Muscle of arm (tissue), 12 donors: ENCODE data around the gene CRYGS. TPM values are rescaled to one million over a fixed set of nuclear protein-coding genes. Genes with fewer than 3 reads are reported as not detected.
A peak's percentile ranks its signal among the peaks of the same experiment; 100 is the strongest.
"Not testable (repeated sequence)": the region's sequence is repeated elsewhere in the genome, so short reads cannot be mapped to it uniquely, and the experiment has no call there.

Experiments
- DNase-seq: peaks from one replicate; pipeline ENCODE4 v3.0.0-alpha.2; 2013
- polyA plus RNA-seq, 12 donors: library from polyadenylated mRNA; unstranded; fragments of 120-200 nt; gene quantifications; one replicate each; pipeline ENCODE4 v1.2.1, GENCODE V29; 2013; ENCODE audit not compliant: insufficient read length in 12 of 12

CRYGS gene
- polyA plus RNA-seq, 12 donors: 1.6 to 7.0 (median 3.2) TPM; not detected in 2

GRCh38 chr3:186564586-186564985 lies 20.4 kb upstream of the CRYGS start:
- no peak for DNase-seq

DNA sequence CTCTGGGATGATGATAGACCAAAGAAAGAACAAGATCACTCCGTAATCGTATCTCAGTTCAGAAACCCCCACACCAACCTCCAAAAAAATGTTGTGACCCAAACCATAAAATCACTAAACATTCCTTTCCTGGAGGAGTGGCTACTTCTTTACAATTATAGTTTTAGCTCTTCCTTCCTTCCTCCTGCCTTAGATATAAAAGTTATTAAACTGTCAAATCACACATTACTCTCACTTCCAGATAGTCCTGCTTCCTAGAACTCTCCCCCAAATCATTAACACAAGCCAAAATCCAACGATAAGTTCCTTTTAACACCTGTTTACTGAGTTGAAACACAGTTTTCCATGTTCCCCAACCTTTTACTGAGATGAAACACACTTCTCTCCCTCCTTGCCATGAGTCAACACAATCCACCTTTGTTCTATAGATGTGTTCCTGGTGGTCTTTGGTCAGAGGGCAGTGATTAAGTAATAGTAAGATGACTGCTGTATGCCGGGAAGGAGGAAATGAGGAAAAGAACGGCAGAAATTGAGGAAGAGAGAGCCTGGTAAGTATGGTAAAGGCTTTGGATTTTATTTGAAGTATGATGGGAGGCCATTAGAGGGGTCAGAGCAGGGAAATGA lies 8.3 kb upstream of the CRYGS start:
- DNase-seq: no peak

GRCh38 chr3:186551387-186551786 lies 7.2 kb upstream of the CRYGS start:
- no peak for DNase-seq

- no peak for DNase-seq
Observed at GRCh38 chr3:186549497-186549896, 5.3 kb upstream of the CRYGS start.

GRCh38 chr3:186540835-186541226 lies 3.3 kb downstream of the CRYGS start:
- DNase-seq: no peak

- DNase-seq: peak; percentile 64
Observed at GRCh38 chr3:186540221-186540834, 3.9 kb downstream of the CRYGS start.

DNA sequence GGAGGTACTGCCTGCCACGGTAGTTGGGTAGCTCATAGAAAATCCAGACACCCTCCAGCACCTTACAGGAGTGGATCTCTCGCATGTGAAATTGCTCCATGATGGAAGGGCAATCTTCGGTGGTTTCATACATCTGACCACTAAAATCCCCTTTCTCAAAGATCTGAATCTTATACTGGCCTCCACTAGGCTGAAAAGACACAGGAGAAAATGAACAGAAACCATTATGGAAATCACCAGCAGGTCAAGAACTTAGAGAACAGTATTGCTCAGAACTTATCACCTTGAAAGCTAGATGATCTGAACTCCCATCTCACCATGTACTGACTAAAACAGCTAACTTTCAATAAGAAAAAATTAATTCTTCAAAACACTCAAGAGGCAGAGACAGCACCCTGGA lies 5.4 kb downstream of the CRYGS start:
- DNase-seq: no peak

DNA sequence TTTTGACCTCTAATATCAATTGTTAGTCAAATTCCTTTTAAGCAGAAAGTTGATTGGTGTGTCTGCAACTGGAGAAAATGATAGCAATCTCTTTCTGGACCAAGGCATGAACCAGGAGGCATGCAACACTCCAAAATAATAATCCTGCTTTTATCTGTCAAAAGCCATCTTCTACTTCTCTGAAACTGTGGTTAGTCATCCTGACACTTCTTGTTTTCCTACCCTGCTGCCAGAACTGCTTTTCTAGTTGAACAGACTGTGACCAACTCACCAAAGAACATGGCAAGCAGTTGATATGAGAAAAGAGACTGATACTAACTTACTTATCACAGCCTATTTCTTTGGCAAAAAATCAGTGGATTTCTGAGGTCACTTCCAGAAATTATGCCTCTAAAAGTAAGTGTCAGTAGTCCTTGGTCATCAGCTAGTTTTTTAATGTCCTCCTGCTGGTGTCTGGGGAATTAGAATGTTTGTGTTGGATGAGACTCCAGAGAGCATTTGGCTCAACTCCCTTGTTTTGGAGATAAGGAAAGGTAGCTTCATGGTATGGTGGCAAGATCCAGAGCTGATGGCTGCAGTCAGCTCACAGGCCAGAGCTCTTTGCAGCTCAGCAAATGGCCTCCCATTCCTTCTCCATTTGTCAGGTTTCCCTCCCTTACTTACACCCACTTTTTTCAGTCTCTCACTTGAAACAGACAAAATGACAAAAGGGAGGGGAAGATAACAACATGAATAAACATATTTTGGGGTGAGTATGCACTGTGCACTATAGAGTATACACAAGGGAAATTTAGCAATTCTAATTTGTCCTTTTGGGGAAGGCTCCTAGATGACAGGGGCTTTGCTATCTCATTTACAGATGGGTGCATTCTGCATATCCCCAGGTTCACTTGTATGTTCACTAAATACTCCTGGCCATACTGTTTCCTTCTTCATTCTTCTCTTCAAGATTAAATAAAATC lies 7.0 kb downstream of the CRYGS start:
- no peak for DNase-seq

GRCh38 chr3:186534113-186534669 lies 10.0 kb downstream of the CRYGS start:
- peak; percentile 14 for DNase-seq

DNA sequence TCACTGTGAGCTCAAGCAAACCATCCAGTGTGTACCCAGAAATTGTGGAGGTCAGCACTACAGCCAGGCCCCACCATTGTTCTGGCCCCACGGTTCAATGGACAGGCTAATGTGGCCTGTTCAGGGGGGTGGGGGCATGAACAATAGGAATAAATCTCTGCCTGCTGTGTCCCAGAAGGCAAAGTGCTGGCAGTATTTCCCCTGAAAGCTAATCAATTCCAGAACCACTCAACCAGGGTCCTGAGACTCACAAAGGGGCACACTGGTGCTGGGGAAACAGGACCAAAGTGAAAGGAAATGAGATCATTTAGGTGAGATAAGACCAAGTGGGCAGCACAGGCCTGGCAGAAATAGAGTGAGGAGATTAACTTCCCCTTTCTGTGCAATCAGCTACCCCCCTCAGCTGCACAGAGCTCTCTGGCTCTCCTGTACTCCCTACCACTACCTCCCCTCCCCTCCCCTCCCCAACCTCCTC lies 11.5 kb downstream of the CRYGS start:
- no peak for DNase-seq

GRCh38 chr3:186531694-186532093 lies 12.5 kb downstream of the CRYGS start:
- not testable (repeated sequence) for DNase-seq

DNA sequence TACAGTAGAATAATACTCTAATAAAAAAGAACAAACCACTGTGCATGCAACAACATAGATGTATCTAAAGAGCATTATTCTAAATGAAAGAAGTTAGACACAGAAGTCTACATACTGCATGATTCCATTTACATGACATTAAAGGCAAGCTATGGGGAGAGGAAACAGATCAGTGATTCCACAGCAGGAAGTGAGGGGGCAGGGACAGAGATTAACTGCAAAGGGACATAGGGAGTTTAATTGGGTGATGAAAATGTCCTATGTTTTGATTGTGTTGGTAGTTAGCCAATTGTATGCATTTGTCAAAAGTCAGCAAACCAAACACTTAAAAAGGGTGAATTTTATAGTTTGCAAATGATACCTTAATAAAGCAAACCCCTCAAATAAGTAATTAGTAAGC lies 13.8 kb downstream of the CRYGS start:
- DNase-seq: no peak

DNA sequence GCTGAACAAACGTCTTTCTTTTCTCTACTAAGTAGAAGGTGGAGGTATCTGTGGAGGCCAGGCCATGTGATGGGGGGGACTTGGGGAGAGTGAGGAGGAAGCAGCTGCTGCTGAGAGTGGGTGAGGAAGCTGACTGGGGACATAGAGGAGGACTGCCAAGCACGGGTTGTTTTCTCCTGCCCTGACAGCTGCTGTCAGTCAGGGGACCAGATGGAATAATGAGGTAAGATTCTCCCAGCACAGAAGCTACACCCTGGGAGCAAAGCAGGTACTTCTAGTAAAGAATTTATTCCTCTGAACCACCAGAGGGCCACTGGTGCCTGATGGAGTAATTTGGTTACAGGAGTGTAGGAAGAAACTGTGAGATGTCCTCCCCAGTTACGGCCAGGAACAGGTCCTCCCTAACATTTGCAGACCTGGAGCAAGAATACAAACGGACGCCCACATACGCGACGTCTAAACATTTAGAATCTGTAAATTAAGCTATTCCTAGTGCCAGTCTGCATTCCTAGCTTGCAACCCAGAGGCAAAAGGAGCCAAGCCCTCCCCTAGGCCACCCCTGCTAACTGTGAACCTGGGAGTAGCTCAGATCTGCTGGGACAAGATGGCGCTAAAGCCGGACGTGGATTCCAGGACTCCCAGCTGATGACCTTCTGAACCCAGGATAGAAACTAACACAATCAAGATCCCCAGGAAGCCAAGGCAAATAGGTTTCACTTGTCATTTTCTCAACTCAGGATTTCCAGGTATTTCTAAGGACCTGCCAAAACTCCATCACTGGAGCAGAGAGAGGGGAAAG lies 14.8 kb downstream of the CRYGS start:
- no peak for DNase-seq

- DNase-seq: no peak
Observed at GRCh38 chr3:186526256-186526606, 17.9 kb downstream of the CRYGS start.

DNA sequence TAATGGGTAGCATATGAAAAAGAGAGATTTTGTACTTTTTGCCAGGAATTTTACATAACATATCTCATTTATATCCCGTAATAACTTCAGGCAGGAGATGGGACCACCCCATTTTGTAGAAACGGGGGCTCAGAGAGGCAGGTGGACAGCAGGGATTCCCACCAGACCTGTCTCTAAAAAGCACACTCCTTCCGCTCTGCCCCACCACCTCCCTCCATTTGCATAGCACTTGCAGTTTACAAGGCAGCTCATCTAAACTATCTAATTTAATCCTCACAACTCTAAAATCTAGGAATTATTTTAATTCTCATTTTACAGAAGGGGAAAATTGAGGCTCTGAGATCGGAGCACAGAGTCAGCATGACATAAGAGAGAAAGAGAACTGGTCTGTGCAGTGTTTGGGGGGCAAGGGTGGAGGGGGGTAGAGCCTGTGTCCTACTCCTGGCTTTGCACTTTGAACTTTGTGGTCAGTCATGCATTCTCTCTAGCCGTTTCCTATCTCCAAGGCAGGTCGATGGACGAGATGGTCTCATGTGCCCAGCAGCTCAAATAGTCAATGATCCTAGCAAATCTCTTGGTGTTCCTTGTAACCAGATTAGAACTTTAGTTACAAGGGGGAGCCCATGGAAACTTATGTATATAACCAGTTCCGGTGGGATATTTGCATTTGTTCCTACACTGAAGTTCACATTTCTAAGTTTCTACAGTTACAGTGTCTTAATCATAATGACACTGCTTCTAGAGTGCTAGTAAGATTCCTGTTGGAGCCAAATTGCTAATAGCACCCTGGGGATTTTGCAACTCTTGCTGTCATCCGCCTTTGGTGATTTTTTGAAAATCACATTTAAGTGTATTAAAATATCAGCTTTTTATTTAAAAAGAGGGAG lies 18.6 kb downstream of the CRYGS start:
- DNase-seq: no peak

DNA sequence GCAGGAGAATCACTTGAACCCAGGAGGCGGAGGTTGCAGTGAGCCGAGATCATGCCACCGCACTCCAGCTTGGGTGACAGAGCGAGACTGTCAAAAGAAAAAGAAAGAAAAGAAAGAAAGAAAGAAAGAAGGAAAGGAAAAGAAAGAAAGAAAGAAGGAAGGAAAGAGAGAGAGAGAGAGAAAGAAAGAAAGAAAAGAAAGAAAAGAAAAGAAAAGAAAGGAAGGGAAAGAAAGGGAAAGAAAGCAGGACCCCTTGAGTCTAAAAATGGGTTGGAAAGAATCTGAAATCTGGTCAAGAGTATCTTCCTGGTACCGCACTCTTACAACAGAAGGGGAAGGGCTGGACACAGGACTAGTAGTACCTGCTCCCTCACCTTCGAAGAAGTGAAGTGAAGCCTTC lies 19.6 kb downstream of the CRYGS start:
- no peak for DNase-seq

GRCh38 chr3:186523434-186523833 lies 20.7 kb downstream of the CRYGS start:
- DNase-seq: no peak

GRCh38 chr3:186523022-186523421 lies 21.2 kb downstream of the CRYGS start:
- no peak for DNase-seq

DNA sequence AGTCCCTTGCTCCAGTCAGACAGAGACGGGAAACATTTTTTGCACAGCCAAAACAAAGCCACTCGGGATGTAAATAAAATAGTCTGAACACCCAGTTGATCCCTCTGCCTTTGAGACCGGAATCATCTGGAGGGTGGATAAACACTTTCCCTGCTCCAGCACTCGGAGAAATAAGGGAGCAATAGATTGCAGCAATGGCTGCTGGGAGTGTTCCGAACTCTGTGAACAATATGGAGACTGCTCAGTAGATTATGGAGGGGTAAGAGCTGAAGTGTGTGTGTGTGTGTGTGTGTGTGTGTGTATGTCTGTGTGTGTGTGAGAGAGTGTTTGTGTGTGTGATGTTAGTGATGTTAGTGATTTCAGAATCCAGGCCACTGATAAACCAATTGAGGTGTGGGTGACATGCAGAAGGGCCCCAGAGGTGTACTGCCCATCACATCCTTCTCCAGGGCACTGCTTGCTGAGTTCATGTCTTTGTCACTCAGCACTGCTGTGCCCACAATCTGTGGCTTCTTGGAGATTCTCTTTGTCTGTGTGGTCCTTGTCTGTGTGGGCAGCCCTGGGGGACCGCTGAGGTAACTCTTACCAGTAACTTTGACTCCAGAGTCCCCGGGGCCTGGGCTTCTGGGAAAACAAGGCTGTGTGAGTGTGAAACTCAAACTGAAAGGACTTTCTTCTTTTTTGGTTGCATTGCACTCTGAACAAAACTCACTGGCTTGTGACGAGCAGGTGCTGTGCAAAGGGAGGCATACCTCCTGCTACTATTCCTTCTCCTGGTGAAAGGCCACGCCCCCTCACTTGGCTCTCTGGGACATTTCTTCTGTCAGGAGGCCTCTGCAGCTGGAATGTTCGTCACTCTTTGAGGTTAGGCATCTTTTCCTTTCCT lies 23.0 kb downstream of the CRYGS start:
- no peak for DNase-seq
